Measurements from ENCODE around the gene MID1.

MID1 gene

GRCh38 chrX:10420134-10420533 is 200.3 kb downstream of the MID1 start (continued):
- TF ChIP-seq, protein P1, sequence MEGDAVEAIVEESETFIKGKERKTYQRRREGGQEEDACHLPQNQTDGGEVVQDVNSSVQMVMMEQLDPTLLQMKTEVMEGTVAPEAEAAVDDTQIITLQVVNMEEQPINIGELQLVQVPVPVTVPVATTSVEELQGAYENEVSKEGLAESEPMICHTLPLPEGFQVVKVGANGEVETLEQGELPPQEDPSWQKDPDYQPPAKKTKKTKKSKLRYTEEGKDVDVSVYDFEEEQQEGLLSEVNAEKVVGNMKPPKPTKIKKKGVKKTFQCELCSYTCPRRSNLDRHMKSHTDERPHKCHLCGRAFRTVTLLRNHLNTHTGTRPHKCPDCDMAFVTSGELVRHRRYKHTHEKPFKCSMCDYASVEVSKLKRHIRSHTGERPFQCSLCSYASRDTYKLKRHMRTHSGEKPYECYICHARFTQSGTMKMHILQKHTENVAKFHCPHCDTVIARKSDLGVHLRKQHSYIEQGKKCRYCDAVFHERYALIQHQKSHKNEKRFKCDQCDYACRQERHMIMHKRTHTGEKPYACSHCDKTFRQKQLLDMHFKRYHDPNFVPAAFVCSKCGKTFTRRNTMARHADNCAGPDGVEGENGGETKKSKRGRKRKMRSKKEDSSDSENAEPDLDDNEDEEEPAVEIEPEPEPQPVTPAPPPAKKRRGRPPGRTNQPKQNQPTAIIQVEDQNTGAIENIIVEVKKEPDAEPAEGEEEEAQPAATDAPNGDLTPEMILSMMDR (tag by site-specific recombination; IDR thresholded peaks at IDR 0.05), result no peak
- TF ChIP-seq ZNF510 (tag by site-specific recombination; IDR thresholded peaks at IDR 0.05; ENCODE audit: insufficient replicate concordance) (no peak), ZXDB (tag by site-specific recombination; IDR thresholded peaks at IDR 0.05) (no peak), BCL11B (tag by site-specific recombination; IDR thresholded peaks at IDR 0.05; ENCODE audit: low read depth) (no peak), REPIN1 (tag by site-specific recombination; IDR thresholded peaks at IDR 0.05; ENCODE audit: low read depth) (no peak), ZNF23 (tag by site-specific recombination; IDR thresholded peaks at IDR 0.05; ENCODE audit: borderline replicate concordance) (no peak), ZNF677 (tag by site-specific recombination; IDR thresholded peaks at IDR 0.05) (no peak), PBX3 (CRISPR knock-in tag; IDR thresholded peaks at IDR 0.05) (no peak), ZNF114 (tag by site-specific recombination; IDR thresholded peaks at IDR 0.05) (no peak), ZNF112 (tag by site-specific recombination; IDR thresholded peaks at IDR 0.05) (no peak), ZNF701 (tag by site-specific recombination; IDR thresholded peaks at IDR 0.05) (no peak)
- TF ChIP-seq, protein P2, sequence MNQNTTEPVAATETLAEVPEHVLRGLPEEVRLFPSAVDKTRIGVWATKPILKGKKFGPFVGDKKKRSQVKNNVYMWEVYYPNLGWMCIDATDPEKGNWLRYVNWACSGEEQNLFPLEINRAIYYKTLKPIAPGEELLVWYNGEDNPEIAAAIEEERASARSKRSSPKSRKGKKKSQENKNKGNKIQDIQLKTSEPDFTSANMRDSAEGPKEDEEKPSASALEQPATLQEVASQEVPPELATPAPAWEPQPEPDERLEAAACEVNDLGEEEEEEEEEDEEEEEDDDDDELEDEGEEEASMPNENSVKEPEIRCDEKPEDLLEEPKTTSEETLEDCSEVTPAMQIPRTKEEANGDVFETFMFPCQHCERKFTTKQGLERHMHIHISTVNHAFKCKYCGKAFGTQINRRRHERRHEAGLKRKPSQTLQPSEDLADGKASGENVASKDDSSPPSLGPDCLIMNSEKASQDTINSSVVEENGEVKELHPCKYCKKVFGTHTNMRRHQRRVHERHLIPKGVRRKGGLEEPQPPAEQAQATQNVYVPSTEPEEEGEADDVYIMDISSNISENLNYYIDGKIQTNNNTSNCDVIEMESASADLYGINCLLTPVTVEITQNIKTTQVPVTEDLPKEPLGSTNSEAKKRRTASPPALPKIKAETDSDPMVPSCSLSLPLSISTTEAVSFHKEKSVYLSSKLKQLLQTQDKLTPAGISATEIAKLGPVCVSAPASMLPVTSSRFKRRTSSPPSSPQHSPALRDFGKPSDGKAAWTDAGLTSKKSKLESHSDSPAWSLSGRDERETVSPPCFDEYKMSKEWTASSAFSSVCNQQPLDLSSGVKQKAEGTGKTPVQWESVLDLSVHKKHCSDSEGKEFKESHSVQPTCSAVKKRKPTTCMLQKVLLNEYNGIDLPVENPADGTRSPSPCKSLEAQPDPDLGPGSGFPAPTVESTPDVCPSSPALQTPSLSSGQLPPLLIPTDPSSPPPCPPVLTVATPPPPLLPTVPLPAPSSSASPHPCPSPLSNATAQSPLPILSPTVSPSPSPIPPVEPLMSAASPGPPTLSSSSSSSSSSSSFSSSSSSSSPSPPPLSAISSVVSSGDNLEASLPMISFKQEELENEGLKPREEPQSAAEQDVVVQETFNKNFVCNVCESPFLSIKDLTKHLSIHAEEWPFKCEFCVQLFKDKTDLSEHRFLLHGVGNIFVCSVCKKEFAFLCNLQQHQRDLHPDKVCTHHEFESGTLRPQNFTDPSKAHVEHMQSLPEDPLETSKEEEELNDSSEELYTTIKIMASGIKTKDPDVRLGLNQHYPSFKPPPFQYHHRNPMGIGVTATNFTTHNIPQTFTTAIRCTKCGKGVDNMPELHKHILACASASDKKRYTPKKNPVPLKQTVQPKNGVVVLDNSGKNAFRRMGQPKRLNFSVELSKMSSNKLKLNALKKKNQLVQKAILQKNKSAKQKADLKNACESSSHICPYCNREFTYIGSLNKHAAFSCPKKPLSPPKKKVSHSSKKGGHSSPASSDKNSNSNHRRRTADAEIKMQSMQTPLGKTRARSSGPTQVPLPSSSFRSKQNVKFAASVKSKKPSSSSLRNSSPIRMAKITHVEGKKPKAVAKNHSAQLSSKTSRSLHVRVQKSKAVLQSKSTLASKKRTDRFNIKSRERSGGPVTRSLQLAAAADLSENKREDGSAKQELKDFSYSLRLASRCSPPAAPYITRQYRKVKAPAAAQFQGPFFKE (tag by site-specific recombination; IDR thresholded peaks at IDR 0.05; ENCODE audit: borderline replicate concordance), result no peak

DNA sequence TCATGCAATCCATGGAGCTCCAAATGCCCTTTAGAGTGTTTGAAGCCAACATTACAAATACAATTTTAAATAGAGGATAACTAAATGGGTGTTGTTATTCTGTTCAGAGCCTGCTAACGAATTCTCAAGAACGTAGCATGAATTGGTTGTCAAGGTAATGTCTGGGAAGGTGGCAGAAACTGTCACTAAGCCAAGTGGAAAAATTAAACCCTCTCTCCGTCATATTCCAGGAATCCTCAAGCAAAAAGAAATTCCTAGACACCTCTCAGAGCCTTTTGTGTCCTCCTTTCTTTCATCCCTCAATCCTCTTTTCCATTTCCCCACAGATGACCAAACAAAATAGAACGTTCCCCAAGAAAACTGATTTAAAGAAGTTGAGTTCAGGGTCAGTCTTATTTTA is 204.0 kb downstream of the MID1 start:
- no peak overlapping the region for H3K4me3 ChIP-seq (ENCODE audit: low read depth, low read length)
- no peak overlapping the region for H3K27ac ChIP-seq (ENCODE audit: extremely low read depth, low read depth, low read length)
- ChIA-PET CTCF (no interaction called here), POLR2A (no interaction called here)
- no peaks in the 10 kb centered on the region for H3K4me1 ChIP-seq (ENCODE audit: control insufficient read depth, insufficient read depth, low read length)
- no peaks in the 10 kb centered on the region for H3K36me3 ChIP-seq (ENCODE audit: control insufficient read depth in 2 of 2, insufficient read depth in 1 of 2, low read length in 2 of 2)
- H3K9me3 ChIP-seq (ENCODE audit: control insufficient read depth, insufficient read depth, low read depth, low read length), result no peaks in the 10 kb centered on the region
- TF ChIP-seq PRDM4 (tag by site-specific recombination; IDR thresholded peaks at IDR 0.05) (no peak), YY1 (tag by site-specific recombination; IDR thresholded peaks at IDR 0.05) (no peak), ZNF658 (tag by site-specific recombination; IDR thresholded peaks at IDR 0.05) (no peak), ZNF843 (tag by site-specific recombination; IDR thresholded peaks at IDR 0.05) (no peak), ZNF560 (tag by site-specific recombination; IDR thresholded peaks at IDR 0.05; ENCODE audit: borderline replicate concordance) (no peak), ZNF561 (tag by site-specific recombination; IDR thresholded peaks at IDR 0.05; ENCODE audit: borderline replicate concordance) (no peak), ZNF274 (IDR thresholded peaks at IDR 0.05; ENCODE audit: low read length) (no peak), ZNF274 (tag by site-specific recombination; IDR thresholded peaks at IDR 0.05; ENCODE audit: borderline replicate concordance) (no peak), GLI2 (tag by site-specific recombination; IDR thresholded peaks at IDR 0.05; ENCODE audit: borderline replicate concordance, low read depth) (no peak), BCL11A (tag by site-specific recombination; IDR thresholded peaks at IDR 0.05; ENCODE audit: low read depth) (no peak)
- TF ChIP-seq, protein P3, sequence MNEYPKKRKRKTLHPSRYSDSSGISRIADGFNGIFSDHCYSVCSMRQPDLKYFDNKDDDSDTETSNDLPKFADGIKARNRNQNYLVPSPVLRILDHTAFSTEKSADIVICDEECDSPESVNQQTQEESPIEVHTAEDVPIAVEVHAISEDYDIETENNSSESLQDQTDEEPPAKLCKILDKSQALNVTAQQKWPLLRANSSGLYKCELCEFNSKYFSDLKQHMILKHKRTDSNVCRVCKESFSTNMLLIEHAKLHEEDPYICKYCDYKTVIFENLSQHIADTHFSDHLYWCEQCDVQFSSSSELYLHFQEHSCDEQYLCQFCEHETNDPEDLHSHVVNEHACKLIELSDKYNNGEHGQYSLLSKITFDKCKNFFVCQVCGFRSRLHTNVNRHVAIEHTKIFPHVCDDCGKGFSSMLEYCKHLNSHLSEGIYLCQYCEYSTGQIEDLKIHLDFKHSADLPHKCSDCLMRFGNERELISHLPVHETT (tag by site-specific recombination; IDR thresholded peaks at IDR 0.05), result no peak
